Hepatocyte (in vitro differentiated cells): ENCODE data around the gene CLDN19.

Experiments
- CTCF ChIP-seq: fragments of 200-600 bp; sonication (generic); IDR thresholded peaks from 2 replicates; pipeline ENCODE4 v1.5.1; 2016; ENCODE audit warnings: antibody characterized with exemption, mild to moderate bottlenecking; ENCODE audit not compliant: poor library complexity
- EZH2 ChIP-seq: fragments of 200-600 bp; sonication (generic); IDR thresholded peaks from 2 replicates; pipeline ENCODE4 v1.6.1; 2016; ENCODE audit warnings: antibody characterized with exemption, mild to moderate bottlenecking, borderline replicate concordance

GRCh38 chr1:42740851-42741580 lies 980 bp upstream of the CLDN19 start:
- TF ChIP-seq EZH2 (no peak), CTCF (no peak)
